HG03139 (cell line): ENCODE measurements around the gene PYGB.

ENCODE experiments used
- ATAC-seq: cut with Tn5 transposase; IDR thresholded peaks from one replicate; pipeline ENCODE4 v1.9.1; 2021; ENCODE audit not compliant: unreplicated experiment

Gene PYGB

GRCh38 chr20:25280574-25281535 is 33.0 kb downstream of the PYGB start:
- no peak for ATAC-seq

DNA sequence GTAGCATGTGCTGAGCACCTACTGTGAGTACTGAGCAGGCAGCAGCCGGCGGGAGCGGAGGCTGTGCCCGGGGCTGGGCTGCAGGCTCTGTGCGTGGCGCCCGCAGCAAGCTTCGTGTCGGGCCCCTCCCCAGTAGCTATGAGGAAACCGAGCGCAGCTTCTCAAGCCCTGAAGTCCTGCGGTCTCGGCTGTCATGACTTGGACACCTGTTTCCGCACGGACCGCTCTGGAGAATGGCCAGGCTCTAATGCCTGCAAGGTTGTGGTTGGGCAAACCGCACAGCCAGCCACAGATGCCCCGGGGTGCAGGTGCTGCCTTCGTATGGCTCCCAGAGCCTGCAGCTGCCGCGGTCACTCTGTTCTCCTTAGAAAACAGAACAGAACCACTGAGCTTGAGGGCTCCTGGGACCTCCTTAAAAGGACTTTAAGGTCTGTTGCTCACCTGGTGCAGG is 33.7 kb downstream of the PYGB start:
- ATAC-seq: peak; percentile 64

DNA sequence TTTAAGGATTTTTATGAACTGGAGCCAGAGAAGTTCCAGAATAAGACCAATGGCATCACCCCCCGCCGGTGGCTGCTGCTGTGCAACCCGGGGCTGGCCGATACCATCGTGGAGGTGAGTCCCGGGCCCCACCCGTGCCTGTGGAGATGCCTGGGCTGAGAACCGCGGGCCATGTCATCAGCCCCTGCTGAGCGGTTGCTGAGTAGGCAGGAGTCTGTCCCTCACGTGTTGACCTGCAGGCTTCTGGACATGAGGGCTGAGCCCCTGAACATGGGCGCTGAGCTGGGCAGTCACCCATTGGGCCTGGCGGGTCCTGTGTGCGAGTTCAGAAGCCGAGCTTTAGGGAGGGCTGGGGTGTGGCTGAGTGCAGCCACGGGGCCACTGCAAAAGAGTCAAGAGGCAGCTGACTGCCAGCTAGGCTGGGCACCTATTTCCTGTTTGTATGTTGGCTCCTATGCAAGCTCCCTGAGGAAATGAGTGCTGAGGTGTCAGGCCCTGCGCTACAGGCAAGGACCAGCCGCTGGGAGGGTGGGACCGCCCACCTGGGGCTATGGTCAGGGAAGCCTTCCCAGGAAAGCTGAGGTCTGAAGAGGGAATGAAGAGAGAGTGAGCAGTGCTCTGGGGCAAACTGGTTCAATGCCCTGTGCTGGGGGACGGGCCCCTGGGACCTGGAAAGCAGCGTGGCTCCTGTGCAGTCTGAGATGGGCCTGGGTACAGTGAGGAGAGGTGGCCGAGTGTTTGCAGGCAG is 34.3 kb downstream of the PYGB start:
- no peak for ATAC-seq

GRCh38 chr20:25282796-25283195 is 34.9 kb downstream of the PYGB start:
- ATAC-seq: no peak

DNA sequence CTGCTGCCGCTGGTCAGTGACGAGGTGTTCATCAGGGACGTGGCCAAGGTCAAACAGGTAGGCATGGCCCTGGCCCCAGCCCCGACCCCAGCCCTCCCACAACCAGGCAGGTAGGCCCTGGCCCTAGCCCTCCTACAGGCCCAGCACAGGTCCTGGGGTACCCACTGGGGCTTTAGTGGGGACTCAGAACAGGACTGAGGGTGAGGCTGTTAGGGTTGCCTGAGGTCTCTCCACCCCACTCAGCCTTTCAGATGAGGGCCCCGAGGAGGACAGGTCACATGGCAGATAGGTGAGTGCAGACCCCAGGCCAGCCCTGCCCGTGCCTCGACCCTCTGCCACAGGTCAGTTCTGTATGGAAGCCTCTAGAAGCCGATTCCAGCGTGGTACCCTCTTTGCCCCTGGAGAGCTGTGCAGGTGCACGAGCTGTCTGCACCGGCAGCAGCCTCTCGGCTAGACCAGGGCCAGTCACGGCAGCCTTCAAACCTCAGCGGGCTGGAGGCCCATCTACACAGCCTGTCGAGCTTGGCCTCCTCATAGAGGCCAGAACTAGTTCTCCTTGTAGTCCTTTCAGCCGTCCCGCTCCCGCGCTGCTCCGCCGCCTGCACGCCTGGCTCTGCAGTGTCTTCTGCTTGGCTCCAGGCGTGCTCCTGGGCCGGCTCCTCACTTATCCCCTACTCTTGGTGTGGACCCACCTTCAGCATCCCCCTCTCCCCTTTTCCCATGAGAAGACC is 35.5 kb downstream of the PYGB start:
- no peak for ATAC-seq

DNA sequence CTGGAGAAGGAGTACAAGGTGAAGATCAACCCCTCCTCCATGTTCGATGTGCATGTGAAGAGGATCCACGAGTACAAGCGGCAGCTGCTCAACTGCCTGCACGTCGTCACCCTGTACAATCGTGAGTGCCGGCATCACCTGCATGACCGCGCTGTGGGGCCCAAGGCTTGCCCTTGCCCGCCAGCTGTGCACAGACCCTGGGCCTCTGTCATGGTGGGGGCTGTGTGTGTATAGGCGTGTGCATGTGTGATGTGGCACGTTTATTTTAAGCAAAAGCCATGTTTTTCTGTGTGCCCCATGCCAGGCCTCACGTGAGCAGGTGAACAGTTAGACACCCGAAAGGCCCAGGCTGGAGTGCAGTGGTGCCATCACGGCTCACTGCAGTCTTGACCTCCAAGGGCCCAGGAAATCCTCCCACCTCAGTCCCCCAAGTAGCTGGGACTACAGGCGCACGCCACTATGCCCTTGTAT is 36.3 kb downstream of the PYGB start:
- no peak for ATAC-seq

DNA sequence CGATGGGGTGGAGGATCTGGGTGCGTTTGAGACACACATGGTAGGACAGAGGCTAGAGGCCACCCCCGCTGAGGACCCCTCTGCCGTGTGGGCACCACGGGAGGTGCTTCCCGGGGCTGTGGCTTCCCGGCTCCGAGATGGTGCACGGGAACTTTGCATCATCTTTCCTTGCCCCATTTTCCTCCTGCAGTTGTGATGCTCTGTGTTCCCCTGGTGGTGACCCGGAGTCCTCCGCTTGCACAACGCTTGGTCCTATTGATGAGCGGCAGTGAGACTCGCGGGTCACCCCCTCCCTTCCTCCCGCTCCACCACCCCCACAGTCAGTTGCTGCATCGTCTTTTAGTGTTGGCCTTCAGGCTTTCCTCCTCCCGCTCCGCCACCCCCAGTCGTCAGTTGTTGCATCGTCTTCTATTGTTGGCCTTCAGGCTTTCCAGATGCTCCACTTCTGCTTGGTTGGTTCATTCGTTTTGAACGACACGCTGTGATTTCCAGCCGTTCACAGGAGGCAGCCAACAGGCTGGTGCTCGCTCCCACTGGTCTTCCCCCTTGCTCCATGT is 37.3 kb downstream of the PYGB start:
- ATAC-seq: no peak

DNA sequence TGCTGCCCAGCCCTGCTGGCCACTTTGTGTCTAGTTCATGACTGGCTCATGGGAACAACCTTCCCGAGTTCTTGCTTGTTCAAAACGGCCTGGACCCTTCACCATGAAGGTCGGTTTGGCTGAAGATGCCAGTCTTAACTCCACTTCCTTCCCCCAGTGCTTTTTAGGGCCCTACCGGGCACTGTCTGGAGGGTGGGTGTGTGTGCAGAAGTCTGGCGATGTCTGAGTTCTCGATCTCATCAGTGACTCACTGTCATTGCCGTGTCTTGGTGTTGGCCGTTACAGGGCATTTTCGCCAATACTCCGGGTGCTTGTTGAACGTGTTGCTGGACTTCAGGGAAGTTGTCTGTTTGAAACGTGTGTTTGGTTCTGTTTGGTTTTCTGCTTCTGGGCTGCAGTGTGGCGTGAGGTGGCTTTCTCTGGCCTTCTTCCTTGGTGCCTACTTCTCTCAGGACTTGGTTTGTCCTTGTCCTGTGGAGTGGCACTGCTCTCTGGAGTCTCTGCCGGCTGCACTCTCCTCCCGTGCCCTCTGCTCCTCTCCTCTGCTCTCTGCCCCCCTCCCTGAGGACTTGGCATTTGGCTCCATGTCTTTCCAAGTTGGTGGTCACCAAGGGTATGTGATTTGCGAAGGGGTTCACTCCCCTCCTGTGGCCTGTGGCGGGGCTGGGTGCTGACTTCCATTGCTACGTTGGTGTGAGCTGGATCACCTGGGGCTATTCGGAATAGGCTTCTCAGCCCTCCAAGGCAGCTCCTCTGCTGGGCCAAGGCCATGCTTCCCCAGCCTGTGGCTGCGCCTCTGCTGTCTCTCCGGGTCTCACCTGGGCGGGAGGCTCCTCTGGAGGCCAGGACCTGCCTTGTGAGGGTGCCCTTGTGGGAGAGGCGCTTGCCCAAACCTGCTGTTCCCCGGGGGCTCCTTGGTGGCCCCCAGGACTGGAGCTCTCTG is 38.2 kb downstream of the PYGB start:
- no peak for ATAC-seq

GRCh38 chr20:25286917-25287316 is 39.0 kb downstream of the PYGB start:
- ATAC-seq: no peak

DNA sequence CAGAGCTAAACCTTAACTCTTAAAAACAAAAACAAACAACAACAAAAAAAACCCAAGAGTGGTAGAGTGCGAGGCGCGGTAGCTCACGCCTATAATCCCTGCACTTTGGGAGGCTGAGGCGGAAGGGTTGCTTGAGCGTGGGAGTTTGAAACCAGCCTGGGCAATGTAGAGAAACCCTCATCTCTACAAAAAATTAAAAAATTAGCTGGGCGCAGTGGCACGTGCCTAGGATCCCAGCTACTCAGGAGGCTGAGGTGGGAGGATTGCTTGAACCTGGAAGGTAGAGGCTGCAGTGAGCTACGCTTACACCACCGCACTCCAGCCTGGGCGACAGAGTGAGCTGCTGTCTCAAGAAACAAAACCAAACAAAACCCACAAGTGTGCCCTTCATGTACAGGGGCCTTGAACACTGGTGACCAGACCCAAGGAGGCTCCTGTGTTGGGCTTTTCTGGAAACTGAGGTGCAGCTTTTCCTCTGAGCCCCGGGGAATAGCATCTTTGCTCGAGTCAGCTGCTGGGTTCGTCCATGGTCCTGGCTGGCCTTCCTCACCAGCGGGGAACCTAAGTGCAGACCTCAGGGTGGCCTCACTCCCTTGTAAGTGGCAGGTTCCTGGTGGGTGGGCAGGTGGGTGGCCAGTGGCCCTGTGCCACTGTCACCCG is 39.9 kb downstream of the PYGB start:
- no peak for ATAC-seq

DNA sequence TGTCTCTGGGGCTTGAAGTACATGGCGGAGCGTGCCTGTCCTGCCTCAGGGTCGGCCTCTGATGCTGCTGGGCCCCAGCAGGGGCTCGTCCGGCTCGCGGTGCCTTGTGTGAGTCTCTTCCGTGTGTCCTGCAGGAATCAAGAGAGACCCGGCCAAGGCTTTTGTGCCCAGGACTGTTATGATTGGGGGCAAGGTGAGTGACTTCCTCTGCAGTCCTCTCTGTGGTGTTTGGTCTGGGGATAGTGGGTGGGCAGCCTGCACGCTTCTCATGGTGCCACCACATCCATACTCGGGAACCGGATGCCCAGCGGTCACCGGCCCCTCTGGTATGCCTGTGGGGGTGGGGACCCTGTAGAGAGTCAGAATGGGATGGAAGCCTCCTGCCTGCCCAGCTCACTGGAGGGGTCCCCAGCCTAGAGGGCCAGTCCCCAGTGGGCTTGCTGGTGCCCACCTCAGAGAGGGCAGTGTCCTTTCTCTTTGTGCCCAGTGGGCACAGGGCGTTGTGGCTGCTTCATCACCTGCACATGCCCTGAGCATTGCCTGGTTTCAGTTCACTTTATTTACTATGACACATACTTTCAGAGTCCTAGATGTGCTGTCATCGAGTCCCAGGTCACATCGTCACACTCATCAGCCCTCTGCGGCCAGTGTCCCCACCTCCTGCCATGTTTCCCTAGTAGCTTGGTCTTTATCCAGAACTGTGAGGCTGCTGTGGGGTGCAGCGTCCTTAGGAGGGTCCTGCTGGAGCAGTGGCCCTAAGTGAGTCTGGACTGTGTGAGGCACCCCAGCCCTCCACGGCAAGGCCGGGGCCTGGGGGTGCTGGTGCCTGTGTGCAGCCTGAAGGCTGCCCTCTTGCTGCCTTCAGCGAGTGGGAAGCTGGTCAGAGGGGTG is 40.7 kb downstream of the PYGB start:
- ATAC-seq: peak; percentile 84

DNA sequence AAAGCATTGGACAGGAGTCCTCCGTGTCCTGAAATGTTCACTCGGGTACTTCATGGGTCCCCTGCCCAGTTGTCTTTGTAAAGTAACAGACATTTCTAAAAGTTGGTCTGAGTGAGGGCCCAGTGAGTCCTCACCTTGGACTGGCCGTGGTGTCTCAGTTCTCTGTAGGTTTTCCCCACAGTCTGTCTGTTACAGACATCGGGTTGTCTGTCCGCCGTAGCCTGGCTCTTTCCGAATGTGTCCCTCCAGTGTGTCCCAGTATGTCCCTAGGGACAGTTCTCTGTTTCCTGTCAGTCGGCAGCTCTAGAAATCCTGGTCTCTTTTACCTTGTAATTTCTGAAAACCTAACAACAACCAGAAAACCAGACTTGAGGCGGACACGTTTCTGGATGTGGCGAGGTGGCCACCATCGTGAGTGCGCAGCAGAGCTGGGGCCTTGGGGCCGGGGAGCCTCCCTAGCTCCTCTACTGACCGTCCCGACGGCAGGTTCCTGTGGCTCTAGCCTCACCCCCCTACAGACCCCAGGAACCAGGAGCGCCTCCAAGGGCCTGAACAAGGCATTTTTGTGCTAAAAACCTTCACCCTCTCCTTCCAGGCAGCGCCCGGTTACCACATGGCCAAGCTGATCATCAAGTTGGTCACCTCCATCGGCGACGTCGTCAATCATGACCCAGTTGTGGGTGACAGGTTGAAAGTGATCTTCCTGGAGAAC is 42.2 kb downstream of the PYGB start:
- ATAC-seq: no peak

DNA sequence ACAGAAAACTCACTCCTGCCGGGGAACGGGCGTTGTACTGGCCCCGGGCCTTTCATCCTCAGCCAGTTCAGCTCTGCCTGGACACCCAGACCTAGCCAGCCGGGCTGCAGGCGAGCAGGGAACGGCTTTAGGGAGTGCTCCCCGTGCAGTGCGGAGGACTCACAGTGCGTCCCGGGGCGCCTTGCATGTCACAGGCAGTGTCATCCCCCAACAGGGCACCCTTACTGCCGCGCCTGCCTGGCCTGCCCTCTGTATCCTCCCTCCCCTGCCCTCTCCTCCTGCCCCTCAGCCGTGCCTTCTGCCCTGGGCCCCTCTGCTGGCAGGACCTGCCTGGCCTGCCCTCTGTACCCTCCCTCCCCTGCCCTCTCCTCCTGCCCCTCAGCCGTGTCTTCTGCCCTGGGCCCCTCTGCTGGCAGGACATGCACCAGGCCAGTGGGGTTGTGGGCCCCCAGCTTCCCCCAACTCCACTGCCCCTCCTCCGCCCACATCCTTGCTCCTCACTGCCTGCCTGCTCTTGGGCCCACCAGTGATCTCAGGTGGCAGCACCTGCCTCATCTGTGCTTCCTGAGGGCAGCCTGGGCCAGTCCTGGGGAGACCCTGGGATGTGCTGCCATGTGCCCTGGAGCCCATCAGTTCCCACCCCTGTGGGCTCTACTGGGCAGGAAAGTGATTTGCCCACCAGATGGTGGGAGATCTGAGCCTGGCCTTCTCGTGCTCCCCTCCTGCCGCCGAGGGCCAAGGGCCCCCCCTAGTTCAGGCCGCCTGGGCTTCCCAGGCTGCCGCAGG is 43.0 kb downstream of the PYGB start:
- no peak for ATAC-seq

GRCh38 chr20:25291432-25292133 is 43.7 kb downstream of the PYGB start:
- ATAC-seq: no peak

DNA sequence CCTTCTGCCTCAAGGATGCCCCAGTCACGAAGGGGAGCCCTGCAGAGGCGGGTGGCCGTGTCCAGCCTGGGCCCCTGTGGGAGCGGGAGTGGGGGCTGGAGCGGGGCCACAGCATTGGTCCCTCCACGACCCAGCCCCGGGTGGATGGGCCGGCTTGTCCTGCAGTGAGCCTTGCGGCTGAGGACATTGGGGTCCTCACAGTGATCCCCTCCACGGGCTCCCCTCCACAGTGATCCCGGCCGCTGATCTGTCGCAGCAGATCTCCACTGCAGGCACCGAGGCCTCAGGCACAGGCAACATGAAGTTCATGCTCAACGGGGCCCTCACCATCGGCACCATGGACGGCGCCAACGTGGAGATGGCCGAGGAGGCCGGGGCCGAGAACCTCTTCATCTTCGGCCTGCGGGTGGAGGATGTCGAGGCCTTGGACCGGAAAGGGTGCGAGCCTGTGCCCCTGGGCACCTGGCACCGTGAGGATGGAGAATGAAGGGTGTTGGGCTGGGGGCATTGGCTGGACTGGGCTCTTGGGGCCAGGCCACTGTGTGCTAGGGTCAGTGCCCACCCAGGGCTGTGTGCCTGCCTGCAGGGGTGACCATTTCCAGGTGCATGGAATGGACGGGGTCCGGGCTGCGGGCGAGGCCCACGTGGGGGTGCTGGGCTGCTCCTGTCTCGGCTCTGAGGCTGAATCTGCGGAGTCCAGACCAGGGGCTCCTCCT is 44.4 kb downstream of the PYGB start:
- no peak for ATAC-seq

DNA sequence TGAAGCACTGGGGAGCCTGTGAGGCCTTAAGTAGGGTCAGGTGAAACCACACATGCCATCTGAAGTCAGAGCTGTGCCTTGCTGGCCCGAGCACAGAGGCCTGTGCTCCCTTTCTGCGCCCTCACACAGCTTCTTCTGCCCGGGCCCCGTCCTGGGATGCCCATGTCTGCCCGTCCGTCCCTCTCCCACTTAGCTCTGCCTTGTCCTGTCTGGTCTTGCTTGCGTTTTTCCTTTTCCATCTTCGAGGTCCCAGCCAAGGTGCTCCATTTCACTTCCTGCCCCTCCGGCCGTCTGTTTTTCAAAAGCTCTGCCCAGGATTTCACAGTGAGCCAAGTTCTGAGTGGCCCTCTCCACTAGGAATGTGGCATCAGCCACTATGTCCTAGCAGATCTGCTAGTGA is 45.6 kb downstream of the PYGB start:
- ATAC-seq: no peak
